Lung (tissue), 12 donors: ENCODE results near the gene ACSF3. TPM values are rescaled to one million over a fixed set of nuclear protein-coding genes. Genes with fewer than 3 reads are reported as not detected.
"Not testable (repeated sequence)": the region's sequence is repeated elsewhere in the genome, so short reads cannot be mapped to it uniquely, and the experiment has no call there.

Experiments
- ATAC-seq: fragments of 200-7000 bp; cut with Tn5 transposase; one replicate; pipeline ENCODE4 v1.9.1; 2020; ENCODE audit warnings: moderate number of reproducible peaks; ENCODE audit not compliant: insufficient read depth, low FRiP score
- DNase-seq, 3 donors: peaks; one replicate each; pipeline ENCODE4 v3.0.0-alpha.2; 2013 to 2017
- H3K27ac ChIP-seq, 2 donors: one replicate each; pipeline ENCODE4 v1.5.1; 2013; ENCODE audit warnings: mild to moderate bottlenecking in 2 of 2, moderate library complexity in 2 of 2, control low read depth in 1 of 2, inconsistent platforms in 1 of 2, low read depth in 1 of 2, low read length in 1 of 2
- H3K27me3 ChIP-seq, 3 donors: one replicate each; pipeline ENCODE4 v1.5.1; 2013; ENCODE audit warnings: low read length in 2 of 3; ENCODE audit not compliant: control insufficient read depth in 3 of 3, insufficient read depth in 3 of 3
- H3K36me3 ChIP-seq, 4 donors: one replicate each; pipeline ENCODE4 v1.5.1; 2013; ENCODE audit warnings: low read length in 4 of 4, mild to moderate bottlenecking in 1 of 4, moderate library complexity in 1 of 4; ENCODE audit not compliant: control insufficient read depth in 4 of 4, insufficient read depth in 4 of 4
- H3K4me1 ChIP-seq, 5 donors: one replicate each; pipeline ENCODE4 v1.5.1; 2013; ENCODE audit warnings: low read length in 5 of 5, mild to moderate bottlenecking in 2 of 5, moderate library complexity in 1 of 5; ENCODE audit not compliant: control insufficient read depth in 5 of 5, insufficient read depth in 5 of 5
- H3K4me3 ChIP-seq: one replicate; pipeline ENCODE4 v1.5.1; 2013; ENCODE audit warnings: mild to moderate bottlenecking, control low read depth, moderate library complexity
- H3K9ac ChIP-seq, 2 donors: one replicate each; pipeline ENCODE4 v1.5.1; 2013; ENCODE audit warnings: low read length in 2 of 2, control low read depth in 1 of 2; ENCODE audit not compliant: insufficient read depth in 1 of 2
- H3K9me3 ChIP-seq, 4 donors: one replicate each; pipeline ENCODE4 v1.5.1; 2013; ENCODE audit warnings: low read length in 3 of 4, mild to moderate bottlenecking in 1 of 4, moderate library complexity in 1 of 4; ENCODE audit not compliant: control insufficient read depth in 4 of 4, insufficient read depth in 3 of 4
- WGBS, 2 donors: extraction: QIAGEN DNeasy Blood & Tissue Kit; methylation state at CpG; one replicate each; pipeline ENCODE4 v1.1.7; 2013; 5-methylcytosine and 5-hydroxymethylcytosine counted together
- polyA plus RNA-seq, 2 donors: library from polyadenylated mRNA; stranded (reverse); fragments of 200-250 nt; gene quantifications; one replicate each; pipeline ENCODE4 v1.2.1, GENCODE V29; 2013
- total RNA-seq, 2 donors: library from RNA; depleted of rRNA in 1 of 2; stranded (reverse); fragments of >200 nt in 1 of 2; gene quantifications; one replicate each; pipeline ENCODE4 v1.2.1, GENCODE V29; 2014 to 2021
- TF ChIP-seq, protein P1 (sequence below): IDR thresholded peaks from 2 replicates; pipeline ENCODE4 v1.5.1; 2012; ENCODE audit warnings: mild to moderate bottlenecking; ENCODE audit errors: control extremely low read depth, extremely low read depth
- donor health status: control.
- donor health status: control.
- donor health status: Bipolar disorder and iron deficiency.
- donor health status: healthy.
- donor health status: DM: yes; HTN: yes; CAD: no.

The ACSF3 gene
- total and polyA plus RNA-seq, 4 donors: 17.4 to 33.6 (median 31.2) TPM

- Histone ChIP-seq H3K36me3 (no peaks in the 10 kb centered on the region), H3K4me3 (no peak overlapping the region), H3K27me3 (peaks cover 0 to 8% (median 3%) of the 10 kb centered on the region in 3 donors), H3K9me3 (no peaks in the 10 kb centered on the region), H3K27ac (no peak overlapping the region), H3K4me1 (peaks cover 0 to 3% (median 0%) of the 10 kb centered on the region in 5 donors), H3K9ac (no peak overlapping the region)
- TF ChIP-seq, protein P1, sequence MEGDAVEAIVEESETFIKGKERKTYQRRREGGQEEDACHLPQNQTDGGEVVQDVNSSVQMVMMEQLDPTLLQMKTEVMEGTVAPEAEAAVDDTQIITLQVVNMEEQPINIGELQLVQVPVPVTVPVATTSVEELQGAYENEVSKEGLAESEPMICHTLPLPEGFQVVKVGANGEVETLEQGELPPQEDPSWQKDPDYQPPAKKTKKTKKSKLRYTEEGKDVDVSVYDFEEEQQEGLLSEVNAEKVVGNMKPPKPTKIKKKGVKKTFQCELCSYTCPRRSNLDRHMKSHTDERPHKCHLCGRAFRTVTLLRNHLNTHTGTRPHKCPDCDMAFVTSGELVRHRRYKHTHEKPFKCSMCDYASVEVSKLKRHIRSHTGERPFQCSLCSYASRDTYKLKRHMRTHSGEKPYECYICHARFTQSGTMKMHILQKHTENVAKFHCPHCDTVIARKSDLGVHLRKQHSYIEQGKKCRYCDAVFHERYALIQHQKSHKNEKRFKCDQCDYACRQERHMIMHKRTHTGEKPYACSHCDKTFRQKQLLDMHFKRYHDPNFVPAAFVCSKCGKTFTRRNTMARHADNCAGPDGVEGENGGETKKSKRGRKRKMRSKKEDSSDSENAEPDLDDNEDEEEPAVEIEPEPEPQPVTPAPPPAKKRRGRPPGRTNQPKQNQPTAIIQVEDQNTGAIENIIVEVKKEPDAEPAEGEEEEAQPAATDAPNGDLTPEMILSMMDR: no peak
- WGBS, 2 donors: 0 to 2% methylated on average over 19 of the region's 19 CpGs
- no peak for DNase-seq
- no peak for ATAC-seq
Observed at GRCh38 chr16:89191901-89192185, 98.2 kb downstream of the ACSF3 start.

GRCh38 chr16:89192186-89192955 lies 98.7 kb downstream of the ACSF3 start:
- not testable (repeated sequence) for H3K9me3 ChIP-seq, H3K36me3 ChIP-seq, H3K9ac ChIP-seq, H3K27me3 ChIP-seq, H3K4me1 ChIP-seq, H3K27ac ChIP-seq, H3K4me3 ChIP-seq
- peak; percentile 68 to 80 (median 80) for DNase-seq
- ATAC-seq: peak; percentile 77
- WGBS, 2 donors: 1 to 5% methylated on average over 46 to 63 of the region's 63 CpGs

DNA sequence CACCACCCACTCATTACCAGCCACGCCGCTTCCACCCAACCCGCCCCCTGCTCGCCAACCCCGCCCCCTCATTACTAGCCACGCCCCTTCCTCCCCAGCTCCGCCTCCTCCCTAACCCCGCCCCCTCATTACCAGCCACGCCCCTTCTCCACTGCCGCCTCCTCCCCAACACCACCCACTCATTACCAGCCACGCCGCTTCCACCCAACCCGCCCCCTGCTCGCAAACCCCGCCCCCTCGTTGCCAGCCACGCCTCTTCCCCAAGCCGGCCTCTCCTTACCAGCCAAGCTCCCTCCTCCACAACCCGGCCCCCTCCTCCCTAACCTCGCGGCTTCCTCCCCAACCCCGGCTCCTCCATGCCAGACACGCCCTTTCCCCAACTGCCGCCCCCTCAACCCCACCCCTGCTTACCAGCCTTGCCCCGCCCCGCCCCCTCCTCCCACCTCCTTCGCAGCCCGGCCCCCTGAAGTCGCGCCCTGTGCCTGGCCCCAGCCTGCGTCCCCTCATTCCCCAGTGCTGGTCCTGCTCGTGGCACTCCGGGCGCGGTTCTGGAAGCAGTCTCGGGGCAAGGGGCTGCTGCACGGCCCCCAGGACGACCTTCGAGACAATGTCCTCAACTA lies 99.4 kb downstream of the ACSF3 start:
- H3K27ac ChIP-seq: no peak overlapping the region
- peaks cover 0 to 8% (median 3%) of the 10 kb centered on the region in 3 donors for H3K27me3 ChIP-seq
- ATAC-seq (peak; percentile 44), DNase-seq (peak; percentile 56 to 65 (median 59))
- H3K36me3 ChIP-seq: no peaks in the 10 kb centered on the region
- no peaks in the 10 kb centered on the region for H3K9me3 ChIP-seq
- H3K4me1 ChIP-seq: peaks cover 0 to 3% (median 0%) of the 10 kb centered on the region in 5 donors
- H3K9ac ChIP-seq: no peak overlapping the region
- WGBS, 2 donors: 10% methylated on average over 34 to 39 of the region's 39 CpGs
- no peak overlapping the region for H3K4me3 ChIP-seq
- TF ChIP-seq, protein P1: no peak

DNA sequence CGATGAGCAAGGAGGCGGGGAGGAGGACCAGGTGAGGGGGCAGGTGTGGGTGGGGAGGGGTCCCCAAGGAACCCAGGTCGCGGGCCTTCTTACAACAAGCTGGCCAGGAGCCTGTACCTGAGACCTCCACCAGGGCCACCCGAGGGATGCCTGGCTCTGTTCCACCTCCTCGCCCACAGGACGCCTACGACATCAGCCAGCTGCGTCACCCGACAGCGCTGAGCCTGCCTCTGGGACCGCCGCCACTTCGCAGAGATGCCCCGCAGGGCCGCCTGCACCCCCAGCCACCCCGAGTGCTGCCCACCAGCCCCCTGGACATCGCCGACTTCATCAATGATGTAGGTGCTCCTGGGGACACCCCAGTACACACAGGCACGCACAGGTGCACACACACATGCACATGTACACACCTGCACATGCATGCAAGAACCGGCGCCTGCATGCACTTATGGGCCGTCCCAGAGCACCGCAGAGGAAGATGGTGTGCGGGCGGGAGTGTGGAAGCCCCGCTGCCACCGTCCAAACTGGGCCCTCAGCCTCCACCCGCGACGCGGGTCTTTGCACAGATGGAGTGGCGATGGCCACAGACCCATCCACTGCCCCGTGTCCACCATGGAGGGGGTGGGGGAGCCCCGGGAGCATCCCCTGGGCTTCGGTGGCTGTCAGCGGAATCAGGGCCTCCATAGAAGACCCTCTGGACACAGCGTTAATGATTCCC lies 100.1 kb downstream of the ACSF3 start:
- Histone ChIP-seq H3K27me3 (peaks cover 2 to 8% (median 3%) of the 10 kb centered on the region in 3 donors), H3K4me1 (peaks cover 0 to 3% (median 0%) of the 10 kb centered on the region in 5 donors), H3K4me3 (no peak overlapping the region), H3K27ac (no peak overlapping the region), H3K36me3 (peaks cover 0 to 1% (median 0%) of the 10 kb centered on the region in 4 donors), H3K9ac (no peak overlapping the region), H3K9me3 (no peaks in the 10 kb centered on the region)
- ATAC-seq (no peak), DNase-seq (peak in 1 of 3 donors; percentile 5)
- TF ChIP-seq, protein P1: no peak
- 69 to 70% methylated on average over 37 to 38 of the region's 38 CpGs for WGBS, 2 donors
